ENCODE data around the gene CLEC16A.

DNA sequence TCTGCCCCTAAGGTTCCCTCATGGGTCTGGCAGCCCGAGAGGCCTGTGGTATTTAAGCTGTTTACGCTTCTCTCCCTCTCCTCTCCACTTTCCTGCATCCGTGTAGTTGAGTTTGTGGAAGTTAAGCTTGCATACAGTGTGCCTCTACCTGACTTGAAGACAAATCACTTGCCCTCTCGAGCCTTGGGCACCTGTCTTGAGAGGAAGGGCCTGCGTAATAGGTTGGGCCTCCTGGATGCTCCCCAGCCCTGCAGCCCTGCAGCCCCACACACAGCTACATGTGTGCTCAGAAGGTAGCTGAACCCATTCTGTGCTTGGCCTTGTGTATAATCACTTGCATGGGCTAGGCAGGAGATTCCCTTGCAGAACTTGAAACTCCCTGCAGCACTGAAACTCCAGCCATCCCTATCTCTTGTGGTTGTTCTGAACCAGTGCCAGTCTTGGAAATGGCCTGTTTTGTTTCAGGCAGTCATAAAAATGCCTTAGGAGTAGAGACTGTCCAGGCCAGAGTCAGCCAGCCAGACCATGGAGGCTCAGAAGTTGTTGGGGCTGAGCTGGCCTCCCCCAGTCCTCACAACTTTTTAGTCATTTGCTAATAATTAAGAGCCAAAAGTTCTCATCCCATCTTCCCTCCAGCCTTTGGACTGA, 134.6 kb downstream of the CLEC16A start:
- TF ChIP-seq, protein P1, sequence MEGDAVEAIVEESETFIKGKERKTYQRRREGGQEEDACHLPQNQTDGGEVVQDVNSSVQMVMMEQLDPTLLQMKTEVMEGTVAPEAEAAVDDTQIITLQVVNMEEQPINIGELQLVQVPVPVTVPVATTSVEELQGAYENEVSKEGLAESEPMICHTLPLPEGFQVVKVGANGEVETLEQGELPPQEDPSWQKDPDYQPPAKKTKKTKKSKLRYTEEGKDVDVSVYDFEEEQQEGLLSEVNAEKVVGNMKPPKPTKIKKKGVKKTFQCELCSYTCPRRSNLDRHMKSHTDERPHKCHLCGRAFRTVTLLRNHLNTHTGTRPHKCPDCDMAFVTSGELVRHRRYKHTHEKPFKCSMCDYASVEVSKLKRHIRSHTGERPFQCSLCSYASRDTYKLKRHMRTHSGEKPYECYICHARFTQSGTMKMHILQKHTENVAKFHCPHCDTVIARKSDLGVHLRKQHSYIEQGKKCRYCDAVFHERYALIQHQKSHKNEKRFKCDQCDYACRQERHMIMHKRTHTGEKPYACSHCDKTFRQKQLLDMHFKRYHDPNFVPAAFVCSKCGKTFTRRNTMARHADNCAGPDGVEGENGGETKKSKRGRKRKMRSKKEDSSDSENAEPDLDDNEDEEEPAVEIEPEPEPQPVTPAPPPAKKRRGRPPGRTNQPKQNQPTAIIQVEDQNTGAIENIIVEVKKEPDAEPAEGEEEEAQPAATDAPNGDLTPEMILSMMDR (IDR thresholded peaks at IDR 0.05): no peak
- TF ChIP-seq POLR2A (IDR thresholded peaks at IDR 0.05): no peak

Measured in thyroid gland (tissue), 4 donors.